Measurements from ENCODE around the gene NDUFV1.
A peak's percentile ranks its signal among the peaks of the same experiment; 100 is the strongest.
"Not testable (repeated sequence)": the region's sequence is repeated elsewhere in the genome, so short reads cannot be mapped to it uniquely, and the experiment has no call there.

The NDUFV1 gene

GRCh38 chr11:67606492-67607295 lies at the start of gene NDUFV1:
TSS of gene NDUFV1 (plus strand) at chr11:67606936. CDS start at chr11:67607005, 69 bp downstream.
- TF ChIP-seq CTCF (IDR thresholded peaks at IDR 0.05; ENCODE audit: low read length, missing control alignments): peak; percentile 33
- H3K4me3 ChIP-seq (replicated peaks; ENCODE audit: low read depth, low read length): peak within 1 kb of the TSS; percentile 94
- peak; percentile 93 for DNase-seq (ENCODE audit: low read depth)

- no peak overlapping the region for H3K4me3 ChIP-seq (replicated peaks; ENCODE audit: low read depth, low read length)
- peak; percentile 34 for DNase-seq (ENCODE audit: low read depth)
- no peak for TF ChIP-seq CTCF (IDR thresholded peaks at IDR 0.05; ENCODE audit: low read length, missing control alignments)
These were observed 48.5 kb upstream of the NDUFV1 start for GRCh38 chr11:67558084-67558772.

- H3K4me3 ChIP-seq (replicated peaks; ENCODE audit: low read depth, low read length): no peak overlapping the region
- no peak for TF ChIP-seq CTCF (IDR thresholded peaks at IDR 0.05; ENCODE audit: low read length, missing control alignments)
- no peak for DNase-seq (ENCODE audit: low read depth)
These were observed 44.6 kb upstream of the NDUFV1 start for GRCh38 chr11:67561971-67562619.

GRCh38 chr11:67562963-67563704 lies 43.6 kb upstream of the NDUFV1 start:
- no peak overlapping the region for H3K4me3 ChIP-seq (replicated peaks; ENCODE audit: low read depth, low read length)
- DNase-seq (ENCODE audit: low read depth): no peak

GRCh38 chr11:67563705-67564114 lies 43.0 kb upstream of the NDUFV1 start:
- not testable (repeated sequence) for H3K4me3 ChIP-seq (replicated peaks; ENCODE audit: low read depth, low read length)
- peak; percentile 90 for DNase-seq (ENCODE audit: low read depth)

More at GRCh38 chr11:67562963-67563704, 43.6 kb upstream of the NDUFV1 start:
- no peak for TF ChIP-seq CTCF (IDR thresholded peaks at IDR 0.05; ENCODE audit: low read length, missing control alignments)

- no peak overlapping the region for H3K4me3 ChIP-seq (replicated peaks; ENCODE audit: low read depth, low read length)
- no peak for DNase-seq (ENCODE audit: low read depth)
- TF ChIP-seq CTCF (IDR thresholded peaks at IDR 0.05; ENCODE audit: low read length, missing control alignments): no peak
These were observed 42.5 kb upstream of the NDUFV1 start for GRCh38 chr11:67564230-67564629.

Measured in fibroblast of pulmonary artery (primary cell).